ENCODE data around the gene DENND2C. TPM values are rescaled to one million over a fixed set of nuclear protein-coding genes. Genes with fewer than 3 reads are reported as not detected.

Gene DENND2C
- total RNA-seq, 2 experiments from 2014 or later: 0.47 to 0.93 TPM

DNA sequence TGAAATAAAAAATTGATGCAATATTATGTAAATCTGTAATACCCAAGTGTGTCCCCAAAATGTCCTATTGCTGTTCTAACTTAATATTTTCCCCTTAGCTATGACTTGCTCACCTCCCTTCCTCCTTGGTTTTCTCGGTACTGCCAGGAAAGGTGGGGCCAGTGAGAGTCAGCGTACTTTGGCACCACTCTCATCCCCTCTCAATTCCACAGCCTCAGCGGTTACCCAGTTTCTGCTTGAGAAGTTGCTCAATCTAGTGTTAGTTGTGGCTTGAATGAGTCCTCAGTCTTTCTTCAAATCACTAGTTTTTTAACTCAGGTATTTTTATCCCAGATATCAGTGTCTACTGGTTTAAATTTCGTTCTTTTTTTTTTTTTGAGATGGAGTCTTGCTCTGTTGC is 120.7 kb downstream of the DENND2C start:
- Histone ChIP-seq H3K4me3 (ENCODE audit: low read depth, low read length, poor library complexity, severe bottlenecking) (no peak overlapping the region), H3K27ac (ENCODE audit: low read depth, low read length, poor library complexity, severe bottlenecking) (no peak overlapping the region), H3K4me2 (ENCODE audit: low read length) (no peak overlapping the region), H3K9me2 (ENCODE audit: insufficient read depth, low read length) (no peaks in the 10 kb centered on the region), H2AFZ (ENCODE audit: low read length) (no peak overlapping the region), H3K9me3 (ENCODE audit: low read length) (no peaks in the 10 kb centered on the region), H3K4me1 (ENCODE audit: insufficient read depth, low read length, poor library complexity, severe bottlenecking) (no peaks in the 10 kb centered on the region), H3K36me3 (ENCODE audit: insufficient read depth, low read length) (no peaks in the 10 kb centered on the region), H3K79me2 (ENCODE audit: insufficient read depth, low read depth, low read length) (no peaks in the 10 kb centered on the region), H4K20me1 (ENCODE audit: insufficient read depth, low read length) (no peaks in the 10 kb centered on the region)
- intact Hi-C loops (cut with micrococcal nuclease; ENCODE audit: unreplicated experiment): no loop called here
- TF ChIP-seq, protein P1, sequence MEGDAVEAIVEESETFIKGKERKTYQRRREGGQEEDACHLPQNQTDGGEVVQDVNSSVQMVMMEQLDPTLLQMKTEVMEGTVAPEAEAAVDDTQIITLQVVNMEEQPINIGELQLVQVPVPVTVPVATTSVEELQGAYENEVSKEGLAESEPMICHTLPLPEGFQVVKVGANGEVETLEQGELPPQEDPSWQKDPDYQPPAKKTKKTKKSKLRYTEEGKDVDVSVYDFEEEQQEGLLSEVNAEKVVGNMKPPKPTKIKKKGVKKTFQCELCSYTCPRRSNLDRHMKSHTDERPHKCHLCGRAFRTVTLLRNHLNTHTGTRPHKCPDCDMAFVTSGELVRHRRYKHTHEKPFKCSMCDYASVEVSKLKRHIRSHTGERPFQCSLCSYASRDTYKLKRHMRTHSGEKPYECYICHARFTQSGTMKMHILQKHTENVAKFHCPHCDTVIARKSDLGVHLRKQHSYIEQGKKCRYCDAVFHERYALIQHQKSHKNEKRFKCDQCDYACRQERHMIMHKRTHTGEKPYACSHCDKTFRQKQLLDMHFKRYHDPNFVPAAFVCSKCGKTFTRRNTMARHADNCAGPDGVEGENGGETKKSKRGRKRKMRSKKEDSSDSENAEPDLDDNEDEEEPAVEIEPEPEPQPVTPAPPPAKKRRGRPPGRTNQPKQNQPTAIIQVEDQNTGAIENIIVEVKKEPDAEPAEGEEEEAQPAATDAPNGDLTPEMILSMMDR (conservative IDR thresholded peaks at IDR 0.05; ENCODE audit: low read length): no peak
- TF ChIP-seq EZH2phosphoT487 (IDR thresholded peaks at IDR 0.05; ENCODE audit: borderline replicate concordance, low read depth, low read length): no peak
- ChIA-PET CTCF (ENCODE audit: unreplicated experiment) (no interaction called here), POLR2A (interaction anchor here (0.7 kb wide), 1 partner anchor 95 kb away, joined by 5 read pairs; no protein-coding TSS in a partner anchor)
- no peak for DNase-seq (ENCODE audit: low spot score)
- no TSS peak for BruUV-seq (replicated peaks)

DNA sequence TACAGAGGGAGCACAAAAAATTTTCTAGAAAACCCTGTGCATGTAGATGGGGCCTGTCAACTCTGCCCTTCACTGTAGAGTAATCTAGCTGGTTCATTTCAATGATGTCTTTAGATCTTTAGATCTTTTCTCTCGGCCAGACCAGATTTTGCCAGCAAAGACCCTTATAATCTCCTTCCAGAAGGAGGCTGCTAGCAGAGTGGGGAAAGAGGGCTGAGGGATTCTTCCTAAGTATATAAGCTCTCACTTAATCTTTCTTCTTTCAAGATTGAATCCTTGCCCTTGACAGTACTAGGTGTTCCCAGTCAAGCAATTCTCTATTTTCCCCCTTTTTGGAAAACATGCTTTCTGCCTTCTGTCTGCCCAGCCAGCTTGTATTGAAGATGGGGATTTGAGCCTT is 122.8 kb downstream of the DENND2C start:
- H4K20me1 ChIP-seq (ENCODE audit: insufficient read depth, low read length): no peaks in the 10 kb centered on the region
- no peak for DNase-seq (ENCODE audit: low spot score)
- H3K4me3 ChIP-seq (ENCODE audit: low read depth, low read length, poor library complexity, severe bottlenecking): no peak overlapping the region
- ChIA-PET POLR2A (interaction anchor here (0.6 to 1.1 kb wide), 3 partner anchors 8 to 114 kb away, joined by 3 read pairs; no protein-coding TSS in a partner anchor), CTCF (ENCODE audit: unreplicated experiment) (no interaction called here)
- TF ChIP-seq, protein P1 (conservative IDR thresholded peaks at IDR 0.05; ENCODE audit: low read length): no peak
- no peak for TF ChIP-seq EZH2phosphoT487 (IDR thresholded peaks at IDR 0.05; ENCODE audit: borderline replicate concordance, low read depth, low read length)
- no peaks in the 10 kb centered on the region for H3K4me1 ChIP-seq (ENCODE audit: insufficient read depth, low read length, poor library complexity, severe bottlenecking)
- H3K9me3 ChIP-seq (ENCODE audit: low read length): no peaks in the 10 kb centered on the region
- intact Hi-C loops (cut with micrococcal nuclease; ENCODE audit: unreplicated experiment): no loop called here
- no peaks in the 10 kb centered on the region for H3K36me3 ChIP-seq (ENCODE audit: insufficient read depth, low read length)
- no TSS peak for BruUV-seq (replicated peaks)
- H3K79me2 ChIP-seq (ENCODE audit: insufficient read depth, low read depth, low read length): no peaks in the 10 kb centered on the region
- H3K4me2 ChIP-seq (ENCODE audit: low read length): no peak overlapping the region
- no peak overlapping the region for H2AFZ ChIP-seq (ENCODE audit: low read length)
- no peaks in the 10 kb centered on the region for H3K9me2 ChIP-seq (ENCODE audit: insufficient read depth, low read length)
- no peak overlapping the region for H3K27ac ChIP-seq (ENCODE audit: low read depth, low read length, poor library complexity, severe bottlenecking)

DNA sequence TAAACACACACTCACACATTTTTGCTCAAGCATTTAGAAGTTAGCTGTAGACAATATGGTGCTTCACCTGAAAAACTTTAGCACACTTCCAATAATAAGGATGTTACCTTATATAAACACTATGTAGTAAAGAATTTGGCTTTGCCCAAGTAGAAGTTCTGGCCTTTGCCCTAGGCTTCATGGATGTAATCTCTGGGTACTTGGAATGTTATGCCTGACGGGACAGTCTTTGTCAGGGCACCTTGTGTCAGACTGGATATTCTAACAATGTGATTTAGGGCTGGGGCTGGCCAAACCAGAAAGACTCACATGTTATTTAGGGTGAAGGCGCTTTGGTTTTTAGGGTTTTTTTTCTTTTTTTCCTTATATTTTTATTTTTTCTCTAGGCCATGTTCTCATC is 124.1 kb downstream of the DENND2C start:
- H3K27ac ChIP-seq (ENCODE audit: low read depth, low read length, poor library complexity, severe bottlenecking): no peak overlapping the region
- no peaks in the 10 kb centered on the region for H3K4me1 ChIP-seq (ENCODE audit: insufficient read depth, low read length, poor library complexity, severe bottlenecking)
- ChIA-PET CTCF (ENCODE audit: unreplicated experiment) (no interaction called here), POLR2A (no interaction called here)
- BruUV-seq (replicated peaks): no TSS peak
- H3K36me3 ChIP-seq (ENCODE audit: insufficient read depth, low read length): no peaks in the 10 kb centered on the region
- H3K4me2 ChIP-seq (ENCODE audit: low read length): no peak overlapping the region
- H2AFZ ChIP-seq (ENCODE audit: low read length): no peak overlapping the region
- no peak overlapping the region for H3K4me3 ChIP-seq (ENCODE audit: low read depth, low read length, poor library complexity, severe bottlenecking)
- intact Hi-C loops (cut with micrococcal nuclease; ENCODE audit: unreplicated experiment): no loop called here
- DNase-seq (ENCODE audit: low spot score): no peak
- H3K79me2 ChIP-seq (ENCODE audit: insufficient read depth, low read depth, low read length): no peaks in the 10 kb centered on the region
- TF ChIP-seq, protein P1 (conservative IDR thresholded peaks at IDR 0.05; ENCODE audit: low read length): no peak
- TF ChIP-seq EZH2phosphoT487 (IDR thresholded peaks at IDR 0.05; ENCODE audit: borderline replicate concordance, low read depth, low read length): no peak
- H3K9me2 ChIP-seq (ENCODE audit: insufficient read depth, low read length): no peaks in the 10 kb centered on the region
- no peaks in the 10 kb centered on the region for H4K20me1 ChIP-seq (ENCODE audit: insufficient read depth, low read length)
- H3K9me3 ChIP-seq (ENCODE audit: low read length): no peaks in the 10 kb centered on the region

Measured in OCI-LY7 (cell line).